Measurements from ENCODE around the gene CCDC12.

The CCDC12 gene

GRCh38 chr3:46921041-46921440 lies 55.5 kb downstream of the CCDC12 start:
- no peak for TF ChIP-seq ZBTB7A (IDR thresholded peaks at IDR 0.05; ENCODE audit: low read depth)

- no peak for TF ChIP-seq TCF12 (IDR thresholded peaks at IDR 0.05; ENCODE audit: low read depth)
- no peak for TF ChIP-seq CREB1 (IDR thresholded peaks at IDR 0.05; ENCODE audit: low read depth)
- TF ChIP-seq FOXM1 (IDR thresholded peaks at IDR 0.05; ENCODE audit: borderline replicate concordance, low read depth) = no peak
- TF ChIP-seq TEAD4 (IDR thresholded peaks at IDR 0.05) = no peak
- TF ChIP-seq YY1 (IDR thresholded peaks at IDR 0.05; ENCODE audit: low read depth) = no peak
- TF ChIP-seq REST (IDR thresholded peaks at IDR 0.05; ENCODE audit: low read depth) = no peak
- no peak for TF ChIP-seq TAF1 (IDR thresholded peaks at IDR 0.05; ENCODE audit: low read depth)
- no peak for TF ChIP-seq CEBPB (IDR thresholded peaks at IDR 0.05)
Measured at GRCh38 chr3:46918634-46919033, 57.9 kb downstream of the CCDC12 start.

GRCh38 chr3:46918202-46918601 lies 58.3 kb downstream of the CCDC12 start:
- TF ChIP-seq YY1 (IDR thresholded peaks at IDR 0.05; ENCODE audit: low read depth) (no peak), TCF12 (IDR thresholded peaks at IDR 0.05; ENCODE audit: low read depth) (no peak), CREB1 (IDR thresholded peaks at IDR 0.05; ENCODE audit: low read depth) (no peak), EGR1 (IDR thresholded peaks at IDR 0.05) (no peak), FOXM1 (IDR thresholded peaks at IDR 0.05; ENCODE audit: borderline replicate concordance, low read depth) (no peak), MAX (IDR thresholded peaks at IDR 0.05) (no peak), USF1 (IDR thresholded peaks at IDR 0.05) (no peak), RAD21 (IDR thresholded peaks at IDR 0.05; ENCODE audit: low read depth) (no peak), CEBPB (IDR thresholded peaks at IDR 0.05) (no peak), EP300 (IDR thresholded peaks at IDR 0.05; ENCODE audit: borderline replicate concordance) (no peak), ZBTB7A (IDR thresholded peaks at IDR 0.05; ENCODE audit: low read depth) (no peak), REST (IDR thresholded peaks at IDR 0.05; ENCODE audit: low read depth) (no peak), NFIC (IDR thresholded peaks at IDR 0.05) (no peak)

GRCh38 chr3:46917257-46917656 lies 59.3 kb downstream of the CCDC12 start:
- TF ChIP-seq CEBPB (IDR thresholded peaks at IDR 0.05) (no peak), EP300 (IDR thresholded peaks at IDR 0.05; ENCODE audit: borderline replicate concordance) (no peak), YY1 (IDR thresholded peaks at IDR 0.05; ENCODE audit: low read depth) (no peak), EGR1 (IDR thresholded peaks at IDR 0.05) (no peak), TEAD4 (IDR thresholded peaks at IDR 0.05) (no peak), FOXM1 (IDR thresholded peaks at IDR 0.05; ENCODE audit: borderline replicate concordance, low read depth) (no peak), USF1 (IDR thresholded peaks at IDR 0.05) (no peak), CREB1 (IDR thresholded peaks at IDR 0.05; ENCODE audit: low read depth) (no peak)

- TF ChIP-seq EP300 (IDR thresholded peaks at IDR 0.05; ENCODE audit: borderline replicate concordance) = no peak
- TF ChIP-seq NFIC (IDR thresholded peaks at IDR 0.05) = no peak
- no peak for TF ChIP-seq EGR1 (IDR thresholded peaks at IDR 0.05)
- no peak for TF ChIP-seq ZBTB7A (IDR thresholded peaks at IDR 0.05; ENCODE audit: low read depth)
- no peak for TF ChIP-seq USF1 (IDR thresholded peaks at IDR 0.05)
- TF ChIP-seq REST (IDR thresholded peaks at IDR 0.05; ENCODE audit: low read depth) = no peak
- TF ChIP-seq CEBPB (IDR thresholded peaks at IDR 0.05) = no peak
- no peak for TF ChIP-seq TAF1 (IDR thresholded peaks at IDR 0.05; ENCODE audit: low read depth)
- TF ChIP-seq YY1 (IDR thresholded peaks at IDR 0.05; ENCODE audit: low read depth) = no peak
- TF ChIP-seq TCF12 (IDR thresholded peaks at IDR 0.05; ENCODE audit: low read depth) = no peak
- TF ChIP-seq MAX (IDR thresholded peaks at IDR 0.05) = no peak
- no peak for TF ChIP-seq FOXM1 (IDR thresholded peaks at IDR 0.05; ENCODE audit: borderline replicate concordance, low read depth)
- no peak for TF ChIP-seq TEAD4 (IDR thresholded peaks at IDR 0.05)
- TF ChIP-seq RAD21 (IDR thresholded peaks at IDR 0.05; ENCODE audit: low read depth) = no peak
- TF ChIP-seq CREB1 (IDR thresholded peaks at IDR 0.05; ENCODE audit: low read depth) = no peak
Measured at GRCh38 chr3:46916799-46917198, 59.7 kb downstream of the CCDC12 start.
